Suprapubic skin (tissue), 4 donors: ENCODE data around the gene PEMT.

ENCODE experiments used
- CTCF ChIP-seq, 2 donors: fragments of 200-600 bp in 1 of 2; fragments of 450-650 bp in 1 of 2; sonication (generic) in 1 of 2; IDR thresholded peaks; one replicate each; pipeline ENCODE4 v1.5.1; 2016 to 2019; ENCODE audit warnings: antibody characterized with exemption in 2 of 2, mild to moderate bottlenecking in 1 of 2, moderate library complexity in 1 of 2
- EP300 ChIP-seq: sonication (generic); formaldehyde crosslinking; IDR thresholded peaks from one replicate; pipeline ENCODE4 v1.6.1; 2017; ENCODE audit warnings: antibody characterized with exemption
- POLR2A ChIP-seq, 2 donors: fragments of 450-650 bp; IDR thresholded peaks; one replicate each; pipeline ENCODE4 v1.6.1; 2017; ENCODE audit warnings: antibody characterized with exemption in 2 of 2, mild to moderate bottlenecking in 2 of 2, moderate library complexity in 2 of 2
- POLR2AphosphoS5 ChIP-seq, 3 donors: sonication (generic); formaldehyde crosslinking; IDR thresholded peaks; one replicate each; pipeline ENCODE4 v1.6.1; 2017; ENCODE audit warnings: antibody characterized with exemption in 3 of 3

GRCh38 chr17:17511293-17511741 lies 80.2 kb downstream of the PEMT start:
- no peak for TF ChIP-seq POLR2A (IDR thresholded peaks at IDR 0.05)
- no peak for TF ChIP-seq CTCF (IDR thresholded peaks at IDR 0.05)
- no peak for TF ChIP-seq POLR2AphosphoS5 (IDR thresholded peaks at IDR 0.05)
- TF ChIP-seq EP300: no peak
